ENCODE data around the gene HBD. TPM values are rescaled to one million over a fixed set of nuclear protein-coding genes. Genes with fewer than 3 reads are reported as not detected.

The HBD gene
- total and polyA plus RNA-seq, 9 of the 15 experiments (the other 6 are each of a cell fraction or from before 2014, with no cell fraction given) = 11.8 to 169 (median 36.0) TPM

DNA sequence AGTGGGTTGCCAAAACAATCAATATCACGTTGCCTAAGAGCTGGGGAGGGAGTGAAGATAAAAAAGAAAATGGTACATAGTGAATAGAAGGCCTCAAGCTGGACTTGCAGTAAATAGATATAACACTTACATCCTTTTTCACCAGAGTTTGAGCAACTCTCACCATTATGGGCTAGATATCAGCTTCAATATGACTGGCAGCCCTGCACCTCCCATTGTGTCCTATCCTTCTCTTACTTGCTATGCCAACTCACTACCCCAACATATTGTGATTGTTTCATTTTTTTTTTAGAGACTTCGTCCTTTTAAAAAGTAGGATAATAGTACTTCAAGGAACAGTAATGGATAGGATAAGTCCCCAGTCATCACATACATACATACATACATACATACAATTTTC, 7.9 kb upstream of the HBD start:
- FAIRE-seq (no peak), DNase-seq (ENCODE audit: extremely low read depth in 1 of 4, low spot score in 3 of 4) (peak in 1 of 4 experiments; percentile 48), ATAC-seq (peak; percentile 8)
- H3K4me1 ChIP-seq (replicated peaks in 1 of 2; ENCODE audit: control insufficient read depth in 2 of 2, insufficient read depth in 2 of 2, low read length in 2 of 2) = peaks cover 8 to 36% of the 10 kb centered on the region in 2 experiments
- H3K4me3 ChIP-seq = peak overlapping the region; percentile 26
- BruUV-seq (replicated peaks) = no TSS peak
- intact Hi-C loops (cut with micrococcal nuclease) (loop anchor here (2.0 kb wide), 3 partner anchors 35 to 117 kb away; no protein-coding TSS in a partner anchor), in situ Hi-C loops (cut with MboI) (loop anchor here (5.0 kb wide), 1 partner anchor 45 kb away; no protein-coding TSS in a partner anchor)
- peak overlapping the region; percentile 88 for H3K4me2 ChIP-seq (ENCODE audit: insufficient read depth, low read length)
- WGBS (ENCODE audit: insufficient coverage, low coverage, missing lambda C conversion rate) = 19% methylated on average over 2 of the region's 2 CpGs
- peak overlapping the region; percentile 10 to 70; a peak in 3 of 4 replicates for H3K9ac ChIP-seq (ENCODE audit: insufficient read depth in 1 of 2, low read depth in 2 of 2, low read length in 2 of 2)
- H2AFZ ChIP-seq (ENCODE audit: low read depth, low read length) = 0 out of 2 replicates have a peak overlapping the region, but pooled peaks have one; percentile 8
- peaks cover 30% of the 10 kb centered on the region for H3K36me3 ChIP-seq (ENCODE audit: control insufficient read depth, insufficient read depth, low read length)
- H3K9me1 ChIP-seq (ENCODE audit: control insufficient read depth, insufficient read depth, low read length) = no peaks in the 10 kb centered on the region
- ChIA-PET POLR2A (interaction anchor here (0.8 to 1.6 kb wide), 10 partner anchors 9 to 112 kb away, joined by 3 to 10 read pairs (median 5); partner anchors contain the start of gene HBD), CTCF (ENCODE audit: low intra/inter-chr PET ratio) (no interaction called here)
- no peaks in the 10 kb centered on the region for H3K9me3 ChIP-seq (replicated peaks; ENCODE audit: control insufficient read depth, insufficient read depth, low read depth, low read length)
- H4K20me1 ChIP-seq (replicated peaks; ENCODE audit: control insufficient read depth, insufficient read depth, low read length) = 0 out of 2 replicates have a peak, but pooled peaks cover 5% of the 10 kb centered on the region
- H3K27me3 ChIP-seq (ENCODE audit: control insufficient read depth in 2 of 2, insufficient read depth in 2 of 2, low read length in 2 of 2) = no peaks in the 10 kb centered on the region
- peak overlapping the region; percentile 80 for H3K27ac ChIP-seq (ENCODE audit: extremely low read depth, low read depth, low read length)
- H3K79me2 ChIP-seq (ENCODE audit: control insufficient read depth, insufficient read depth, low read length) = peaks cover 75% of the 10 kb centered on the region
- TF ChIP-seq, protein P1, sequence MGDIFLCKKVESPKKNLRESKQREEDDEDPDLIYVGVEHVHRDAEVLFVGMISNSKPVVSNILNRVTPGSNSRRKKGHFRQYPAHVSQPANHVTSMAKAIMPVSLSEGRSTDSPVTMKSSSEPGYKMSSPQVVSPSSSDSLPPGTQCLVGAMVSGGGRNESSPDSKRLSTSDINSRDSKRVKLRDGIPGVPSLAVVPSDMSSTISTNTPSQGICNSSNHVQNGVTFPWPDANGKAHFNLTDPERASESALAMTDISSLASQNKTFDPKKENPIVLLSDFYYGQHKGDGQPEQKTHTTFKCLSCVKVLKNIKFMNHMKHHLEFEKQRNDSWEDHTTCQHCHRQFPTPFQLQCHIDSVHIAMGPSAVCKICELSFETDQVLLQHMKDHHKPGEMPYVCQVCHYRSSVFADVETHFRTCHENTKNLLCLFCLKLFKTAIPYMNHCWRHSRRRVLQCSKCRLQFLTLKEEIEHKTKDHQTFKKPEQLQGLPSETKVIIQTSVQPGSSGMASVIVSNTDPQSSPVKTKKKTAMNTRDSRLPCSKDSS (IDR thresholded peaks at IDR 0.05; ENCODE audit: low read depth, partially characterized antibody) = no peak
- TF ChIP-seq POLR2G (IDR thresholded peaks at IDR 0.05; ENCODE audit: low read depth, low read length) = peak; percentile 19; the same call in 1 of the 2 replicates
- no peak for TF ChIP-seq MCM7 (IDR thresholded peaks at IDR 0.05)
- TF ChIP-seq FOXK2 (conservative IDR thresholded peaks at IDR 0.05 in 1 of 2, IDR thresholded peaks at IDR 0.05 in 1 of 2; ENCODE audit: low read depth in 2 of 2) = no peak
- TF ChIP-seq, protein P2, sequence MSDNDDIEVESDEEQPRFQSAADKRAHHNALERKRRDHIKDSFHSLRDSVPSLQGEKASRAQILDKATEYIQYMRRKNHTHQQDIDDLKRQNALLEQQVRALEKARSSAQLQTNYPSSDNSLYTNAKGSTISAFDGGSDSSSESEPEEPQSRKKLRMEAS (CRISPR knock-in tag; IDR thresholded peaks at IDR 0.05) = no peak
- no peak for TF ChIP-seq POLR2B (IDR thresholded peaks at IDR 0.05; ENCODE audit: low read depth, partially characterized antibody)
- TF ChIP-seq FIP1L1 (IDR thresholded peaks at IDR 0.05; ENCODE audit: low read depth, low read length, poor library complexity, severe bottlenecking) = no peak
- TF ChIP-seq ZC3H4 (CRISPR knock-in tag; IDR thresholded peaks at IDR 0.05; ENCODE audit: borderline replicate concordance) = no peak
- no peak for TF ChIP-seq POLR2A (conservative IDR thresholded peaks at IDR 0.05)
- no peak for TF ChIP-seq MYC (IDR thresholded peaks at IDR 0.05; ENCODE audit: low read depth, low read length)
- no peak for TF ChIP-seq MYC (CRISPR knock-in tag; IDR thresholded peaks at IDR 0.05; ENCODE audit: borderline replicate concordance, low read depth)
- TF ChIP-seq, protein P3, sequence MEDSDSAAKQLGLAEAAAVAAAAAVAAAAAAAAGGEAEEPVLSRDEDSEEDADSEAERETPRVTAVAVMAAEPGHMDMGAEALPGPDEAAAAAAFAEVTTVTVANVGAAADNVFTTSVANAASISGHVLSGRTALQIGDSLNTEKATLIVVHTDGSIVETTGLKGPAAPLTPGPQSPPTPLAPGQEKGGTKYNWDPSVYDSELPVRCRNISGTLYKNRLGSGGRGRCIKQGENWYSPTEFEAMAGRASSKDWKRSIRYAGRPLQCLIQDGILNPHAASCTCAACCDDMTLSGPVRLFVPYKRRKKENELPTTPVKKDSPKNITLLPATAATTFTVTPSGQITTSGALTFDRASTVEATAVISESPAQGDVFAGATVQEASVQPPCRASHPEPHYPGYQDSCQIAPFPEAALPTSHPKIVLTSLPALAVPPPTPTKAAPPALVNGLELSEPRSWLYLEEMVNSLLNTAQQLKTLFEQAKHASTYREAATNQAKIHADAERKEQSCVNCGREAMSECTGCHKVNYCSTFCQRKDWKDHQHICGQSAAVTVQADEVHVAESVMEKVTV (CRISPR knock-in tag; IDR thresholded peaks at IDR 0.05) = no peak
- TF ChIP-seq SRSF3 (IDR thresholded peaks at IDR 0.05; ENCODE audit: insufficient read depth, low read length) = no peak
- no peak for TF ChIP-seq ASH1L (IDR thresholded peaks at IDR 0.05; ENCODE audit: borderline replicate concordance, low read depth, partially characterized antibody)
- TF ChIP-seq ZNF232 (CRISPR knock-in tag; IDR thresholded peaks at IDR 0.05) = no peak
- no peak for TF ChIP-seq DACH1 (IDR thresholded peaks at IDR 0.05; ENCODE audit: partially characterized antibody)
- TF ChIP-seq, protein P4, sequence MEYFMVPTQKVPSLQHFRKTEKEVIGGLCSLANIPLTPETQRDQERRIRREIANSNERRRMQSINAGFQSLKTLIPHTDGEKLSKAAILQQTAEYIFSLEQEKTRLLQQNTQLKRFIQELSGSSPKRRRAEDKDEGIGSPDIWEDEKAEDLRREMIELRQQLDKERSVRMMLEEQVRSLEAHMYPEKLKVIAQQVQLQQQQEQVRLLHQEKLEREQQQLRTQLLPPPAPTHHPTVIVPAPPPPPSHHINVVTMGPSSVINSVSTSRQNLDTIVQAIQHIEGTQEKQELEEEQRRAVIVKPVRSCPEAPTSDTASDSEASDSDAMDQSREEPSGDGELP (CRISPR knock-in tag; IDR thresholded peaks at IDR 0.05; ENCODE audit: borderline replicate concordance) = no peak
- TF ChIP-seq HNRNPLL (IDR thresholded peaks at IDR 0.05; ENCODE audit: low read depth, low read length, poor library complexity, severe bottlenecking) = no peak
- peak; percentile 22; the same call in 1 of the 2 replicates for TF ChIP-seq CBFA2T3 (IDR thresholded peaks at IDR 0.05)
- no peak for TF ChIP-seq ELF1 (tag; IDR thresholded peaks at IDR 0.05)

Data from K562 (cell line).